ENCODE measurements around the gene ABHD6.
"Not testable (repeated sequence)": the region's sequence is repeated elsewhere in the genome, so short reads cannot be mapped to it uniquely, and the experiment has no call there.

The ABHD6 gene

DNA sequence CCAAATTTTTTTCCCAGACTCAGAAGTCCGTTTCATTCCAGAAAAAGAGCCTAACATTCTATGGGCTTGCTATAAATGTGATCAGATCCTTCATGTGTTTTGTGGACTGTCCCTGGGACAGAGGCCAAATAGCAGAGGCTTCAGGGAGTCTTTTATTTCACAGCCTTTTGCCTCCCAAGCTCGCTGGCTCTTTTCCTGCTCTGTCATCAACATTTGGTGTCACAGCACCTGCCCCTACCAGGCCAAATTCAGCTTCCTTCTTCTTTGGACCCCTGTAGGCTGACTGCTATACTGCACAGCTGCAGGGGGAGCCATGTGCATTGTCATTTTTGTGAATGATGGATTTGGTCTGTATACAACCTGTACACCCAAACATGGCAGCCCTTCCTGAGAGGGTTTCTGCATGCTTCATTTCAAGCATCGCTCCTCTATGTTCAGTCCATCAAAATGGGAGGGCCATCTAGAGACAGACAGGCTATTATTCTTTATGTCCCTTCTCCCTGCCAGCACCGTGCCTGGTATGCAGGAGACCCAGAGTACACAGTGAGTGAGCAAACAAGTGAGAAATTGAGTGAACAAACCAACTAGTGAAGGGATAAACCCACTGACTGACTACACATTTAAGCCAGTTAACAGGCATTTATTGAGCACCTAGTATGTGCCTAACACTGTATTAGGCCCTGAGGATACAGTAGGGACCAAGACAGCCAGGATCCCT lies 50.6 kb downstream of the ABHD6 start:
- no peak overlapping the region for H3K27ac ChIP-seq
- no peak for TF ChIP-seq ZFX (IDR thresholded peaks at IDR 0.05)
- TF ChIP-seq, protein P1, sequence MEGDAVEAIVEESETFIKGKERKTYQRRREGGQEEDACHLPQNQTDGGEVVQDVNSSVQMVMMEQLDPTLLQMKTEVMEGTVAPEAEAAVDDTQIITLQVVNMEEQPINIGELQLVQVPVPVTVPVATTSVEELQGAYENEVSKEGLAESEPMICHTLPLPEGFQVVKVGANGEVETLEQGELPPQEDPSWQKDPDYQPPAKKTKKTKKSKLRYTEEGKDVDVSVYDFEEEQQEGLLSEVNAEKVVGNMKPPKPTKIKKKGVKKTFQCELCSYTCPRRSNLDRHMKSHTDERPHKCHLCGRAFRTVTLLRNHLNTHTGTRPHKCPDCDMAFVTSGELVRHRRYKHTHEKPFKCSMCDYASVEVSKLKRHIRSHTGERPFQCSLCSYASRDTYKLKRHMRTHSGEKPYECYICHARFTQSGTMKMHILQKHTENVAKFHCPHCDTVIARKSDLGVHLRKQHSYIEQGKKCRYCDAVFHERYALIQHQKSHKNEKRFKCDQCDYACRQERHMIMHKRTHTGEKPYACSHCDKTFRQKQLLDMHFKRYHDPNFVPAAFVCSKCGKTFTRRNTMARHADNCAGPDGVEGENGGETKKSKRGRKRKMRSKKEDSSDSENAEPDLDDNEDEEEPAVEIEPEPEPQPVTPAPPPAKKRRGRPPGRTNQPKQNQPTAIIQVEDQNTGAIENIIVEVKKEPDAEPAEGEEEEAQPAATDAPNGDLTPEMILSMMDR (conservative IDR thresholded peaks at IDR 0.05): no peak

DNA sequence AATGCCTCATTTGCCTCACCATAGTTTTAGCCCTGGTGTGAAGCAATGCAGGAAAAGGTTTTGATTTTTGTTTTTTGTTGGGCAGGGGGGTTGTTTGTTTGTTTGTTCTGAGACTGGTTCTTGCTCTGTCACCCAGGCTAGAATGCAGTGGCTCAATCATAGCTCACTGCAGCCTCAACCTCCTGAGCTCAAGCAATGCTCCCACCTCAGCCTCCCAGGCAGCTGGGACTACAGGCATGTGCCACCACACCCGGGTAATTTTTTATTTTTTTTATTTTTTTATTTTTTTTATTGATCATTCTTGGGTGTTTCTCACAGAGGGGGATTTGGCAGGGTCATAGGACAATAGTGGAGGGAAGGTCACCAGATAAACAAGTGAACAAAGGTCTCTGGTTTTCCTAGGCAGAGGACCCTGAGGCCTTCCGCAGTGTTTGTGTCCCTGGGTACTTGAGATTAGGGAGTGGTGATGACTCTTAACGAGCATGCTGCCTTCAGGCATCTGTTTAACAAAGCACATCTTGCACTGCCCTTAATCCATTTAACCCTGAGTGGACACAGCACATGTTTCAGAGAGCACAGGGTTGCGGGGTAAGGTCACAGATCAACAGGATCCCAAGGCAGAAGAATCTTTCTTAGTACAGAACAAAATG lies 51.5 kb downstream of the ABHD6 start:
- H3K27ac ChIP-seq: not testable (repeated sequence)

DNA sequence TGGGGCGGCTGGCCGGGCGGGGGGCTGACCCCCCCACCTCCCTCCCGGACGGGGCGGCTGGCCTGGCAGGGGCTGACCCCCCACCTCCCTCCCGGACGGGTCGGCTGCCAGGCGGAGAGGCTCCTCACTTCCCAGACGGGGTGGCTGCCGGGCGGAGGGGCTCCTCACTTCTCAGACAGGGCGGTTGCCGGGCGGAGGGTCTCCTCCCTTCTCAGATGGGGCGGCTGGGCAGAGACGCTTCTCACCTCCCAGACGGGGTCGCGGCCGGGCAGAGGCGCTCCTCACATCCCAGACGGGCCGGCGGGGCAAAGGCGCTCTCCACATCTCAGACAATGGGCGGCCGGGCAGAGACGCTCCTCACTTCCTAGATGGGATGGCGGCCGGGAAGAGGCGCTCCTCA lies 52.9 kb downstream of the ABHD6 start:
- H3K27ac ChIP-seq: not testable (repeated sequence)

DNA sequence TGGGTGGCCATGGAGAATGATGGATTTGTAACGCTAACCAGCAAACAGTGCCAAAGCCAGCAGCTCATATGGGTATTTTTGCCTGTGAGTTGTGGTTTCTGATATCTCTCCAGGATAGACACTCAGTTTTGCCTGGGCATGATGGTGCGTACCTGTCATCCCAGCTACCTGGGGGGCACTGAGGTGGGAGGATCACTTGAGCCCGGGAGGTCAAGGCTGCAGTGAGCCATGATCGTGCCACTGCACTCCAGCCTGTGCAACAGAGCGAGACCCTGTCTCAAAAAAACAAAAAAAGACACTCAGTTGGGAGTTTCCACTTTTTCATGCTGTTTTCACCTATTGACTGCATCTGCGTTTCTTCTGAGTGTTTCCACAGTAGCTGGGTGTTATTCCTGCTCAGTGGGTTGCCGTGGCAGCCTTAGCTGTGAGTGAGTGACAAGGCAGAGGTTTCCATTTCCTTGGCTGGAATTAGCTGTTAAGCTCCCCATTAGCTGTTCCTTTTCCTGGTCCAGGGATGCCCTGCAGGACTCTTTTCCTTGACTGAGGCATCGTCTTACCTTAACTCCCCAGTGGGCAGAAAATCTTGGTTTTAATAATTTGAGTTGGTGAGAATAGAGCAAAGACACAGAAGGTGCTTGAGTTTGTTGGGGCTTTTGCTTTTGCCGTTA lies 54.2 kb downstream of the ABHD6 start:
- no peak overlapping the region for H3K27ac ChIP-seq
- TF ChIP-seq ZFX (IDR thresholded peaks at IDR 0.05): no peak
- TF ChIP-seq, protein P1 (conservative IDR thresholded peaks at IDR 0.05): no peak

DNA sequence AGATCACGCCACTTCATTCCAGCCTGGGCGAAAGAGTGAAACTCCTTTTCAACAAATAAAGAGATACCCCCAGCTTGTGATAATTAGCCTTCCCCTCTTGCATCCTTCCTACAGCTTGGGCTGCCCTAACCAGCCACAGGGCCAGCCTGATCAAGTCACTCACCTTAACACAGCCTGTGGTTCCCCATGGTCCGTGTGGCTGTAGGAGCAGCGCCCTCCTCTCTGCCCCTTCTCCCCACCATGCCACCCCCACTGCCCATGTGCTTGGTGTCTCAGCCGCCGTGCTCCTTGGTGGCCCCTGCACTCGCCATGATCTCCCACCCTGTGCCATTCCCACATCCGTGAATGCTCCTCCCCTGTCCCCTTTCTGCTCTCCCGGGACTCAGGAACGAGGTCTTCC lies 55.3 kb downstream of the ABHD6 start:
- TF ChIP-seq, protein P1 (conservative IDR thresholded peaks at IDR 0.05): no peak
- no peak for TF ChIP-seq ZFX (IDR thresholded peaks at IDR 0.05)
- no peak overlapping the region for H3K27ac ChIP-seq

DNA sequence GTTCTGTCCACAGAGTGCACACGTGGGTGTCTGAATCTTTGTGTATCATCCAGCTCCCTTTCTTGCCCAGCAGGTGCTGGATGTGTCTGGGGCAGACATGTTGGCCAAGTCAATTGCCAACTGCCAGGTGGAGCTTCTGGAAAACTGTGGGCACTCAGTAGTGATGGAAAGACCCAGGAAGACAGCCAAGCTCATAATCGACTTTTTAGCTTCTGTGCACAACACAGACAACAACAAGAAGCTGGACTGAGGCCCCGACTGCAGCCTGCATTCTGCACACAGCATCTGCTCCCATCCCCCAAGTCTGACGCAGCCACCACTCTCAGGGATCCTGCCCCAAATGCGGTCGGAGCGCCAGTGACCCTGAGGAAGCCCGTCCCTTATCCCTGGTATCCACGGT lies 55.9 kb downstream of the ABHD6 start:
- TF ChIP-seq ZFX (IDR thresholded peaks at IDR 0.05): no peak
- TF ChIP-seq, protein P1 (conservative IDR thresholded peaks at IDR 0.05): no peak

DNA sequence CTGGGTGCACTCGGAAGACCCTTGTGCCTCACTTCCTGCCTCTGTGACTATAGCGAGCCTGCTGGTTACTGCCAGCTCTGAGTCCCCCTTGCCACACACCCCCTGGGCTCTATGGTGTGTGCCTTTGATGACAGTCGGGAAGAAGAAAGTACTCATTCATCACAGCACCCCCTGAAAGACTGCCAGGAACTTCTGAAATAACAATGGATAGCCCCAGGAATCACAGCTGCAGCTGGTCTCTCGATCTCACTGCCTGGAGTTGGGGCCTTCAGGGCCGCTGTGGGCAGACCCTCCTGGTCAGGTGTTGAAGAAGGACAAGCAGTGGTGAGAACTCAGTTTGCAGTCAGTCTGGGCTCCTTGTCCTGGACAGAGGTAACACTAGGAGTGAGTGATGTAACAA lies 58.7 kb downstream of the ABHD6 start:
- no peak overlapping the region for H3K27ac ChIP-seq
- TF ChIP-seq, protein P1 (conservative IDR thresholded peaks at IDR 0.05): no peak
- no peak for TF ChIP-seq ZFX (IDR thresholded peaks at IDR 0.05)

More for the DNA sequence above, 55.9 kb downstream of the ABHD6 start:
- no peak overlapping the region for H3K27ac ChIP-seq

DNA sequence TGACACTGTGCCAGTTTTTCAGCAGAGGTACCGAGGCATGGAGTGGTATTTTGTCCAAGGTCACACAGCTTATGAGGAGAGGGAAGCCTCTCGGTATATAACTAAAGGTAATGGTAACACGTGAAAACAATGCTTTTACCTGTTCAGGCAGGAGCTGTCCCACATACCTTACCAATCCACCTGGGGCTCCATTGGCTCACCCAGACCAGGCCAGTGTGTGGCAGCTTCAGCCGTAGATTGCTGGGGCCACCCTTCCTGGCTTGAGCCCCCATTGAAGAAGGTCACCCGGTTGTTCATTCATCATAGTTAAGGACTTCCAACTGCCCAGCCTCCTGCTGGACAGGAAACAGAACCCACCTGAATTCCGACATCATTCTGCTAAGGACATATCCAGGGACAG lies 59.3 kb downstream of the ABHD6 start:
- H3K27ac ChIP-seq: no peak overlapping the region
- TF ChIP-seq, protein P1 (conservative IDR thresholded peaks at IDR 0.05): no peak
- TF ChIP-seq ZFX (IDR thresholded peaks at IDR 0.05): no peak

Data from C4-2B (cell line).